ENCODE data around the gene TRIM14. TPM values are rescaled to one million over a fixed set of nuclear protein-coding genes. Genes with fewer than 3 reads are reported as not detected.

Gene TRIM14
- total RNA-seq, 1 donor from 2014 or later, result 9.9 TPM

DNA sequence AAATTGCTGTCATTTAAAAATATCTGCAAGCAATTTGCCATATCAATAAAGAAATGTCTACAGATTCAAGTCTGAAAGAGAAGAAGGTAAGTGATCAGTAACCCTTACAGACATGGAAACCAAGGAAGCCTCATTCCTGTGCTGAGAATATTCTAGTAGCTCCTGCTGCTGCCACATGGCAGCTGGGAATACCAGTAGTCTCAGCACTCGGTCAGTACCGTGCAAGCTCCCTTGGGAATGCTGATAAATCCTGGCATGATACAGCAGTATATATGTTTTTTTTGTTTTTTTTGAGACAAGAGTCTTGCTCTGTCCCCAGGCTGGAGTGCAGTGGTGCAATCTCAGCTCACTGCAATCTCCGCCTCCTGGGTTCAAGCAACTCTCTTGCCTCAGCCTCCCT is 34.6 kb downstream of the TRIM14 start:
- H3K4me1 Mint-ChIP-seq (ENCODE audit: unreplicated experiment), result peaks cover 17% of the 10 kb centered on the region

DNA sequence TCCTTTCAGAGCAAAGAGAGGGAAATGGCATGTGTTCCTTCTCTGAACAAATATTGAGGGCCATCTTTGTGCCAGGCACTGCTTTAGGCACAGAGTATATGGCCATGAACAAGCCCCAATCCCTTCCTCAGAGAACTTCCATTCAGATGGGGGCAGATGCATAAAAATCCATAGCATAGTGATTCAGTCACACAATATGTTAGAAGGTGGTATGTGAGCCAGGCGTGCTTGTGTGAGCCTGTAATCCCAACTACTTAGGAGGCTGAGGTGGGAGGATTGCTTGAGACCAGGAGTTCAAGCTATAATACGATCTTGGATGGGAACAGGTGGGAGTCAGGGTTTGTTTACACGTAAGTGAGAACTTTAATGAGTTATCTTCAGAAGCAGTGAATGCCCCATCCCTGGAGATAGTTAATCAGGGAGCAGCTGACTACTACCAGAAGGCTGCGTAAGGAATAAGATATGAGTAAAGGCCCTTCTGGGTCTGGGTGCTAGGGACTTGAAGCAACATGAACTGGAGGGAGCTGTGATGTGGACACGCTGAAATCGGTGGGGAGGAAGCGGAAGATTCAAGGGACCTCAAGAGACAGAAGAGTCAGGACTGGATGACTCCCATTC is 35.3 kb downstream of the TRIM14 start:
- TF ChIP-seq, protein P1, sequence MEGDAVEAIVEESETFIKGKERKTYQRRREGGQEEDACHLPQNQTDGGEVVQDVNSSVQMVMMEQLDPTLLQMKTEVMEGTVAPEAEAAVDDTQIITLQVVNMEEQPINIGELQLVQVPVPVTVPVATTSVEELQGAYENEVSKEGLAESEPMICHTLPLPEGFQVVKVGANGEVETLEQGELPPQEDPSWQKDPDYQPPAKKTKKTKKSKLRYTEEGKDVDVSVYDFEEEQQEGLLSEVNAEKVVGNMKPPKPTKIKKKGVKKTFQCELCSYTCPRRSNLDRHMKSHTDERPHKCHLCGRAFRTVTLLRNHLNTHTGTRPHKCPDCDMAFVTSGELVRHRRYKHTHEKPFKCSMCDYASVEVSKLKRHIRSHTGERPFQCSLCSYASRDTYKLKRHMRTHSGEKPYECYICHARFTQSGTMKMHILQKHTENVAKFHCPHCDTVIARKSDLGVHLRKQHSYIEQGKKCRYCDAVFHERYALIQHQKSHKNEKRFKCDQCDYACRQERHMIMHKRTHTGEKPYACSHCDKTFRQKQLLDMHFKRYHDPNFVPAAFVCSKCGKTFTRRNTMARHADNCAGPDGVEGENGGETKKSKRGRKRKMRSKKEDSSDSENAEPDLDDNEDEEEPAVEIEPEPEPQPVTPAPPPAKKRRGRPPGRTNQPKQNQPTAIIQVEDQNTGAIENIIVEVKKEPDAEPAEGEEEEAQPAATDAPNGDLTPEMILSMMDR (conservative IDR thresholded peaks at IDR 0.05), result no peak
- Mint-ChIP-seq H3K27ac (no peak overlapping the region), H3K36me3 (peaks cover 21% of the 10 kb centered on the region), H3K9me3 (no peaks in the 10 kb centered on the region), H3K4me1 (ENCODE audit: unreplicated experiment) (peaks cover 17% of the 10 kb centered on the region), H3K4me3 (no peak overlapping the region), H3K27me3 (no peaks in the 10 kb centered on the region)
- no peak for DNase-seq (ENCODE audit: extremely low spot score, unreplicated experiment)

More for the DNA sequence above, 34.6 kb downstream of the TRIM14 start:
- Mint-ChIP-seq H3K4me3 (no peak overlapping the region), H3K9me3 (no peaks in the 10 kb centered on the region), H3K36me3 (peaks cover 21% of the 10 kb centered on the region), H3K27me3 (no peaks in the 10 kb centered on the region), H3K27ac (no peak overlapping the region)
- no peak for DNase-seq (ENCODE audit: extremely low spot score, unreplicated experiment)
- TF ChIP-seq, protein P1 (conservative IDR thresholded peaks at IDR 0.05), result no peak

DNA sequence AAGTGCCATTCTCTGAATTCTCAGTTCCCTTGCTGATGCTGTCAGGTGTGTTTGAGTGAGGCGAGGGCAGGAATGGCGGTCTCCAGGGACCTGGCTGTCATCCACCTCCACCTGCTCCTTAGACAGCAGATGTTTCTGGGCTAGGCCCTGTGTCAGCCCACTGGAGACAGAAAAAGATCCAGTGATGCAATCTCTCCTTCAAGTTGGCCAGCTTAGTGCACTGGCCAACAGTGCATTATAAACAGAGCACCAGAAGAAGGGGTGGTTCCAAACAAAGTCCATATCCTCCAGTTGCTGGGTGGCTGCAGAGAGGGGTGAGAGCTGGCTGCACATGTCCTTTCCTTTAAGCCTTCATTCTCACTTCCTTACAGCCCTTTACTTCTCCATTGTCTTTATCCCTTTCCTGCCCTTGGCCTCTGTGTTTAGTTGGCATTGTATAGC is 35.9 kb downstream of the TRIM14 start:
- H3K4me1 Mint-ChIP-seq (ENCODE audit: unreplicated experiment), result peaks cover 17% of the 10 kb centered on the region
- no peaks in the 10 kb centered on the region for H3K9me3 Mint-ChIP-seq
- H3K36me3 Mint-ChIP-seq, result peaks cover 24% of the 10 kb centered on the region
- no peak overlapping the region for H3K27ac Mint-ChIP-seq
- TF ChIP-seq, protein P1 (conservative IDR thresholded peaks at IDR 0.05), result no peak
- no peak overlapping the region for H3K4me3 Mint-ChIP-seq
- H3K27me3 Mint-ChIP-seq, result no peaks in the 10 kb centered on the region
- DNase-seq (ENCODE audit: extremely low spot score, unreplicated experiment), result no peak

DNA sequence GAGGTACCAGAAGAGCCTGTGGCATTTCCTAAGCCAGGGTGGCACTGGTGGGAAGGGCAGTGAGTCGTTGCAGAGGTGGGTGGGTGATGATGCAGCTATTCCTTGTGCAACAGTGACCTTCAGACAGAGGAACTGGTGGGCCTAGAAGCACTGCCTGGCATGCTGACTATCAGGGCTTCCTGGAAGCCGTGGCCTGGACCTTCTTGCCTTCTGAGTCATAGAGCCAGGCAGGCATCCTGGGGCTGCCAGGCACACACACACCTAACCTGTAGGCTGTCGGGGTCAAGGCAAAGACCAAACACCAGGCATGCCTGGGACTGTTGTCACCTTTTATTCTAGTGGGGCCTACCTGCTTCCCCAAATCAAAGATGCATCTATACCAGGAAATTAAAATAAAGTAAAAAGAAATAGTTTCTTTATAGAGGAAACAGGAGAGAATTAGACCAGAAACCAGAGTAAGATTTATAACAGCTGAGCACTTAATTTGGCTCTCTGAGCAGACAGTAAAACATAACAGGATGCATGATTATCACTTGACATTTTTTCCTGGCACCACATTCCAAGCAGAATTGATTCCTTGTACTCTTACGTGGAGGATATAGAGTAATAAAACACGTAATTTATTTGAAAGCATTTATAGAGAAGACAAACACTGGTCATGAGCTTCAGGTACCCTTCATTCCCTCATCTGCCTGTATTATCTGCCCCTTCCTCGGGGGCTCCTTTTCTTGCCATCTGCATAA is 37.4 kb downstream of the TRIM14 start:
- Mint-ChIP-seq H3K36me3 (peaks cover 26% of the 10 kb centered on the region), H3K27me3 (no peaks in the 10 kb centered on the region), H3K9me3 (no peaks in the 10 kb centered on the region), H3K4me3 (no peak overlapping the region), H3K4me1 (ENCODE audit: unreplicated experiment) (peaks cover 11% of the 10 kb centered on the region), H3K27ac (no peak overlapping the region)
- no peak for DNase-seq (ENCODE audit: extremely low spot score, unreplicated experiment)
- TF ChIP-seq, protein P1 (conservative IDR thresholded peaks at IDR 0.05), result no peak

DNA sequence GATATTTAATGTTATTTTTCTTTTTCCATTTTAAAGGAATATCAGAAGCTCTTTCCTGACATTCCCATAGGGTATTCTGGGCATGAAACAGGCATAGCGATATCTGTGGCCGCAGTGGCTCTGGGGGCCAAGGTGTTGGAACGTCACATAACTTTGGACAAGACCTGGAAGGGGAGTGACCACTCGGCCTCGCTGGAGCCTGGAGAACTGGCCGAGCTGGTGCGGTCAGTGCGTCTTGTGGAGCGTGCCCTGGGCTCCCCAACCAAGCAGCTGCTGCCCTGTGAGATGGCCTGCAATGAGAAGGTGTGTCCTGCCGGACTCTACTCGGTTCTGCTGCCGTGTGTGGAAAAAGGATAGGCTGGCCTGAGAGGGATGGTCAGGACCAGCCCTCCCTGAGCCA is 38.2 kb downstream of the TRIM14 start:
- Mint-ChIP-seq H3K4me1 (ENCODE audit: unreplicated experiment) (peaks cover 9% of the 10 kb centered on the region), H3K27ac (no peak overlapping the region), H3K27me3 (no peaks in the 10 kb centered on the region), H3K9me3 (no peaks in the 10 kb centered on the region), H3K4me3 (no peak overlapping the region), H3K36me3 (peaks cover 23% of the 10 kb centered on the region)
- DNase-seq (ENCODE audit: extremely low spot score, unreplicated experiment), result no peak
- TF ChIP-seq, protein P1 (conservative IDR thresholded peaks at IDR 0.05), result no peak

Data from type B pancreatic cell (in vitro differentiated cells).